Panc1 (cell line): ENCODE data around the gene SLC22A5. TPM values are rescaled to one million over a fixed set of nuclear protein-coding genes. Genes with fewer than 3 reads are reported as not detected.

Experiments
- ATAC-seq: fragments of 200-7000 bp; cut with Tn5 transposase; 2 replicates; pipeline ENCODE4 v1.9.1; 2020; ENCODE audit warnings: mild to moderate bottlenecking, moderate library complexity
- BruUV-seq: library from RNA; stranded (reverse); fragments of 400-500 nt; replicated peaks from 2 replicates; lab custom pipeline; 2021; lab: Mats Ljungman, UMichigan
- CTCF ChIA-PET: fragments of 300-600 bp; sonication (Branson Sonifier 250); formaldehyde crosslinking; loops from one replicate; lab custom pipeline; 2022; ENCODE audit warnings: antibody characterized with exemption; lab: Charles Lee
- POLR2A ChIA-PET: fragments of 300-600 bp; sonication (Branson Sonifier 250); formaldehyde crosslinking; loops from one replicate; lab custom pipeline; 2022; ENCODE audit warnings: antibody characterized with exemption; lab: Charles Lee
- DNase-seq: peaks from one replicate; pipeline ENCODE4 v3.0.0-alpha.2; 2010; ENCODE audit warnings: low read depth, low spot score
- H3K27ac ChIP-seq: 2 replicates; pipeline ENCODE4 v1.5.1; 2011; ENCODE audit warnings: mild to moderate bottlenecking, low read length, inconsistent platforms
- H3K27me3 ChIP-seq: fragments of 200-500 bp; sonication (Bioruptor generic); 2 replicates; pipeline ENCODE4 v1.6.0; 2014; ENCODE audit warnings: low read length, inconsistent platforms; ENCODE audit not compliant: control insufficient read depth, insufficient read depth
- H3K36me3 ChIP-seq: fragments of 200-500 bp; sonication (Bioruptor generic); 2 replicates; pipeline ENCODE4 v1.5.1; 2014; ENCODE audit warnings: inconsistent platforms, mild to moderate bottlenecking, low read length, moderate library complexity; ENCODE audit not compliant: control insufficient read depth, insufficient read depth
- H3K4me1 ChIP-seq: 2 replicates; pipeline ENCODE4 v1.5.1; 2011; ENCODE audit warnings: inconsistent platforms, mild to moderate bottlenecking, low read length, moderate library complexity; ENCODE audit not compliant: control insufficient read depth, insufficient read depth
- H3K4me3 ChIP-seq, 2 experiments: 2 replicates each; pipeline ENCODE4 v1.5.1; 2011 to 2012; ENCODE audit warnings: low read depth in 2 of 2, low read length in 2 of 2, mild to moderate bottlenecking in 2 of 2, inconsistent platforms in 1 of 2, moderate library complexity in 1 of 2
- H3K9me3 ChIP-seq: fragments of 200-500 bp; sonication (Bioruptor generic); 2 replicates; pipeline ENCODE4 v1.5.1; 2014; ENCODE audit warnings: low read depth, mild to moderate bottlenecking, inconsistent platforms, low read length, moderate library complexity; ENCODE audit not compliant: control insufficient read depth, insufficient read depth
- POLR2AphosphoS5 ChIP-seq: IDR thresholded peaks from 2 replicates; pipeline ENCODE4 v1.6.1; 2012; ENCODE audit warnings: mild to moderate bottlenecking, low read depth, low read length, moderate library complexity
- REST ChIP-seq, 2 experiments: IDR thresholded peaks; 2 replicates each; pipeline ENCODE4 v1.6.1; 2011 to 2012; ENCODE audit warnings: low read depth in 2 of 2, control low read depth in 1 of 2, low read length in 1 of 2, mild to moderate bottlenecking in 1 of 2, moderate library complexity in 1 of 2; ENCODE audit not compliant: insufficient read depth in 1 of 2
- SIN3A ChIP-seq: IDR thresholded peaks from 2 replicates; pipeline ENCODE4 v1.6.1; 2012; ENCODE audit warnings: low read depth, mild to moderate bottlenecking, low read length, moderate library complexity, borderline replicate concordance; ENCODE audit not compliant: insufficient read depth
- TCF7L2 ChIP-seq: IDR thresholded peaks from 2 replicates; pipeline ENCODE4 v1.6.1; 2011; ENCODE audit warnings: mild to moderate bottlenecking, low read depth, low read length, inconsistent platforms
- in situ Hi-C: cut with HindIII; loops from 2 replicates; pipeline ENCODE4 v1.10.0; 2016; ENCODE audit warnings: low sequenced_read_pairs, low pct_unique_long_range_greater_than_20kb
- intact Hi-C: fragments of 100-400 bp; cut with micrococcal nuclease; formaldehyde crosslinking; loops from one replicate; pipeline ENCODE4 v1.10.0; 2022; ENCODE audit not compliant: unreplicated experiment
- total RNA-seq: library from RNA; stranded (reverse); gene quantifications from one replicate; pipeline ENCODE4 v1.2.1, GENCODE V29; 2021; ENCODE audit not compliant: unreplicated experiment
- TF ChIP-seq, protein P1 (sequence below): fragments of 450-650 bp; IDR thresholded peaks from 2 replicates; pipeline ENCODE4 v1.5.1; 2017; ENCODE audit warnings: mild to moderate bottlenecking

Gene SLC22A5
- total RNA-seq, 1 experiment from 2014 or later: 9.5 TPM

- in situ Hi-C loops: no loop called here
- CTCF ChIA-PET: no interaction called here
- no peak overlapping the region for H3K27ac ChIP-seq
These were observed 5.2 kb upstream of the SLC22A5 start for GRCh38 chr5:132364319-132364718.

DNA sequence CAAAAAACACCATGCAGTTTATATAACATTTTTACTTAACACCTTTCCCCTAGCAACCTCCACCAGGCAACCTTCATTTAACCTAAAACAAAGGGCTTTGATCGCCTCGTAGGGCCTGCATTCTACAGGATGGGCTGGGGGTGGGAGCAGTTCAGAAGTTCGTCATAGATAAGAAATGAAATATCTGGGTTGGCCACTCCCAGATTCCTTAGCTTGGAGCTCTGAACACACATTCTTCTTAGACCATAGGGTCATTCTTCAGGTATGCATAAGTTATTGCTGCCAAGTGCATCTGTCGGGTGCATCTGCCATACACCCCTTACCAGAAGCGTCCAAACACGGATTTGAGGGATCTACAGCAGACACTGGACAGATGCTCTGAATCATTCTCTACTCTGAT is 4.3 kb upstream of the SLC22A5 start:
- Histone ChIP-seq H3K4me3 (no peak overlapping the region), H3K27me3 (no peaks in the 10 kb centered on the region), H3K27ac (no peak overlapping the region), H3K36me3 (no peaks in the 10 kb centered on the region), H3K4me1 (peaks cover 3% of the 10 kb centered on the region), H3K9me3 (no peaks in the 10 kb centered on the region)
- ATAC-seq (no peak), DNase-seq (no peak)
- POLR2A ChIA-PET: no interaction called here
- CTCF ChIA-PET: interaction anchor here (0.6 kb wide), 1 partner anchor 9 kb away, joined by 3 read pairs; no protein-coding TSS in a partner anchor
- intact Hi-C loops: no loop called here
- BruUV-seq: no TSS peak
- TF ChIP-seq TCF7L2 (no peak), POLR2AphosphoS5 (no peak), REST (IDR thresholded peaks at IDR 0.05; ENCODE audit: insufficient read depth in 1 of 2, low read depth in 2 of 2, low read length in 1 of 2) (no peak), SIN3A (no peak)
- TF ChIP-seq, protein P1, sequence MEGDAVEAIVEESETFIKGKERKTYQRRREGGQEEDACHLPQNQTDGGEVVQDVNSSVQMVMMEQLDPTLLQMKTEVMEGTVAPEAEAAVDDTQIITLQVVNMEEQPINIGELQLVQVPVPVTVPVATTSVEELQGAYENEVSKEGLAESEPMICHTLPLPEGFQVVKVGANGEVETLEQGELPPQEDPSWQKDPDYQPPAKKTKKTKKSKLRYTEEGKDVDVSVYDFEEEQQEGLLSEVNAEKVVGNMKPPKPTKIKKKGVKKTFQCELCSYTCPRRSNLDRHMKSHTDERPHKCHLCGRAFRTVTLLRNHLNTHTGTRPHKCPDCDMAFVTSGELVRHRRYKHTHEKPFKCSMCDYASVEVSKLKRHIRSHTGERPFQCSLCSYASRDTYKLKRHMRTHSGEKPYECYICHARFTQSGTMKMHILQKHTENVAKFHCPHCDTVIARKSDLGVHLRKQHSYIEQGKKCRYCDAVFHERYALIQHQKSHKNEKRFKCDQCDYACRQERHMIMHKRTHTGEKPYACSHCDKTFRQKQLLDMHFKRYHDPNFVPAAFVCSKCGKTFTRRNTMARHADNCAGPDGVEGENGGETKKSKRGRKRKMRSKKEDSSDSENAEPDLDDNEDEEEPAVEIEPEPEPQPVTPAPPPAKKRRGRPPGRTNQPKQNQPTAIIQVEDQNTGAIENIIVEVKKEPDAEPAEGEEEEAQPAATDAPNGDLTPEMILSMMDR: no peak
- in situ Hi-C loops: no loop called here

More at GRCh38 chr5:132364319-132364718, 5.2 kb upstream of the SLC22A5 start:
- Histone ChIP-seq H3K9me3 (no peaks in the 10 kb centered on the region), H3K36me3 (no peaks in the 10 kb centered on the region), H3K4me1 (peaks cover 3% of the 10 kb centered on the region), H3K27me3 (no peaks in the 10 kb centered on the region), H3K4me3 (no peak overlapping the region)
- POLR2A ChIA-PET: no interaction called here
- ATAC-seq: no peak
- intact Hi-C loops: no loop called here
- DNase-seq: no peak
- TF ChIP-seq SIN3A (no peak), POLR2AphosphoS5 (no peak), TCF7L2 (no peak), REST (IDR thresholded peaks at IDR 0.05; ENCODE audit: insufficient read depth in 1 of 2, low read depth in 2 of 2, low read length in 1 of 2) (no peak)
- TF ChIP-seq, protein P1: no peak
- BruUV-seq: no TSS peak
